Measurements from ENCODE around the gene ACTL7B.

Gene ACTL7B

DNA sequence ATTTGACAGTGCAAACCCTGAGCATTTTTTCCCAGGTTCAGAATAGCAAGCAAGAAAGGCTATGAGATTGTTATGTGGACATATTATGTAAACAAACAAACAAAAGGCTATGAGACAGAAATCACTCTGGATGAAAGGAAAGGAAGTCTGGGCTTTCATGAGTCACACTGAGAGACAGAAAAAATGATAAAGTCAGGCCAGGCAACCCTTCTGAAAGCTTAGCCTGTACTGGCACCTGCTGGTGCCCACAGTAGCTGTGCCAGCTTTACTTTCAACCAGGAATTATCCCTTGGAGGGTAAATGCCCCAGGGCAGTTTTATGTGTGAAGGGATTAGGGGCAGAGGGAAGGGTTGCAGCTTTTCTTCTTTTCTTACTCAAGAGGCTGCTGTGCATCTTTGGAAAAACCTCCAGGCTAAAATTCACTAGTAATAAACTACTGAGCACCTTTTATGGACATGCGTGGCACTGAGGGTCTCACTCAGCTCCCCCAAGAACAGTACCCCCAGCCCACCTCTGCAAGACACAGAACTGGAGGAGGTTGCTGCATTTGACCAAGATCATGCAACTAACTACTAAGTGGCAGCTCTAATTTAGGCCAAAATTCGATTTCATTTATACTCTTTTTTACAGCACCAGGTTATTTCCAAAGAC lies 41.7 kb downstream of the ACTL7B start:
- no peak overlapping the region for H3K27ac ChIP-seq (ENCODE audit: low read length)

DNA sequence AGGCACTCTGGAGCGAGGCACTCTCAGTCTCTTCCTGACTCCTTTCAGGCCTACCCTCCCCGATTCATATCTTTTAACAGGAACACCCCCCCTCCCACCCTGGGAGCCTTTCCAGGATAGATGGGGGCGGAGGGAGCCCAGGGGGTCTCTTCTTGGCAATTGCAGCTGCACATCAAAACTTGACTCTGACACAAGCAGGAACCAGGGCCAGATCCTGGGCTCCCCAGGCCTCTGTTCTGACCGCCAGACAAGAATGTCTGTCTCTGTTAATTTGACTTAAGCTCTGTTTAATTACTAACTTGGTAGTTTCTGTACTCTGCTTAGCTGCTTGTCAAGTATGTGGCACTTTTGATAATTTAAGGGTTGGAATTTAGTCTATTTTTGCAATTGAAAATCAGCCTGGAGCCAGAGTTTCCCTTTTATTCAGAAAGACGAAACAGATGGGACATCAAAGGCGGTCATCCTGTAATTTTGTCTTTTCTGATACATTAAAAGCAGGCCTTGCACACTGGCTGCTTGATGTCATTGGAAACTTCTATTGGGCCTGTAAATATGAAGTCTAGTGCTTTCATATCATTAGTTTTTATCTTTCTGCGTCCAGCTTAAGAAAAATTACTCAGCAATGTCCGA lies 43.3 kb downstream of the ACTL7B start:
- ATAC-seq (ENCODE audit: insufficient read depth, low read depth), result no peak
- Histone ChIP-seq H4K20me1 (ENCODE audit: insufficient read depth, low read length) (no peaks in the 10 kb centered on the region), H2AFZ (ENCODE audit: low read depth, low read length) (no peak overlapping the region), H3K9ac (ENCODE audit: low read depth, low read length) (no peak overlapping the region), H3K27me3 (ENCODE audit: insufficient read depth, low read length, poor library complexity) (no peaks in the 10 kb centered on the region), H3K4me3 (ENCODE audit: low read depth in 1 of 2, low read length in 2 of 2) (no peak overlapping the region), H3K27ac (ENCODE audit: low read length) (no peak overlapping the region), H3K4me2 (ENCODE audit: insufficient read depth, low read length) (no peak overlapping the region), H3K9me3 (ENCODE audit: insufficient read depth, low read length, severe bottlenecking) (no peaks in the 10 kb centered on the region), H3K36me3 (ENCODE audit: insufficient read depth, low read length) (no peaks in the 10 kb centered on the region), H3K79me2 (ENCODE audit: insufficient read depth, low read length) (no peaks in the 10 kb centered on the region), H3K4me1 (ENCODE audit: insufficient read depth, low read length) (no peaks in the 10 kb centered on the region)
- TF ChIP-seq, protein P1, sequence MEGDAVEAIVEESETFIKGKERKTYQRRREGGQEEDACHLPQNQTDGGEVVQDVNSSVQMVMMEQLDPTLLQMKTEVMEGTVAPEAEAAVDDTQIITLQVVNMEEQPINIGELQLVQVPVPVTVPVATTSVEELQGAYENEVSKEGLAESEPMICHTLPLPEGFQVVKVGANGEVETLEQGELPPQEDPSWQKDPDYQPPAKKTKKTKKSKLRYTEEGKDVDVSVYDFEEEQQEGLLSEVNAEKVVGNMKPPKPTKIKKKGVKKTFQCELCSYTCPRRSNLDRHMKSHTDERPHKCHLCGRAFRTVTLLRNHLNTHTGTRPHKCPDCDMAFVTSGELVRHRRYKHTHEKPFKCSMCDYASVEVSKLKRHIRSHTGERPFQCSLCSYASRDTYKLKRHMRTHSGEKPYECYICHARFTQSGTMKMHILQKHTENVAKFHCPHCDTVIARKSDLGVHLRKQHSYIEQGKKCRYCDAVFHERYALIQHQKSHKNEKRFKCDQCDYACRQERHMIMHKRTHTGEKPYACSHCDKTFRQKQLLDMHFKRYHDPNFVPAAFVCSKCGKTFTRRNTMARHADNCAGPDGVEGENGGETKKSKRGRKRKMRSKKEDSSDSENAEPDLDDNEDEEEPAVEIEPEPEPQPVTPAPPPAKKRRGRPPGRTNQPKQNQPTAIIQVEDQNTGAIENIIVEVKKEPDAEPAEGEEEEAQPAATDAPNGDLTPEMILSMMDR (IDR thresholded peaks at IDR 0.05; ENCODE audit: borderline replicate concordance, extremely low read depth, low read length, poor library complexity, severe bottlenecking), result no peak
- no peak for TF ChIP-seq EZH2 (IDR thresholded peaks at IDR 0.05; ENCODE audit: borderline replicate concordance, low read depth, low read length, severe bottlenecking)
- no peak for DNase-seq

More for the DNA sequence above, 41.7 kb downstream of the ACTL7B start:
- Histone ChIP-seq H3K27me3 (ENCODE audit: insufficient read depth, low read length, poor library complexity) (no peaks in the 10 kb centered on the region), H3K4me2 (ENCODE audit: insufficient read depth, low read length) (no peak overlapping the region), H3K9me3 (ENCODE audit: insufficient read depth, low read length, severe bottlenecking) (no peaks in the 10 kb centered on the region), H3K4me3 (ENCODE audit: low read depth in 1 of 2, low read length in 2 of 2) (no peak overlapping the region), H3K9ac (ENCODE audit: low read depth, low read length) (no peak overlapping the region), H3K36me3 (ENCODE audit: insufficient read depth, low read length) (no peaks in the 10 kb centered on the region), H2AFZ (ENCODE audit: low read depth, low read length) (no peak overlapping the region), H3K4me1 (ENCODE audit: insufficient read depth, low read length) (no peaks in the 10 kb centered on the region), H3K79me2 (ENCODE audit: insufficient read depth, low read length) (no peaks in the 10 kb centered on the region), H4K20me1 (ENCODE audit: insufficient read depth, low read length) (no peaks in the 10 kb centered on the region)
- ATAC-seq (ENCODE audit: insufficient read depth, low read depth), result no peak
- TF ChIP-seq EZH2 (IDR thresholded peaks at IDR 0.05; ENCODE audit: borderline replicate concordance, low read depth, low read length, severe bottlenecking), result no peak
- TF ChIP-seq, protein P1 (IDR thresholded peaks at IDR 0.05; ENCODE audit: borderline replicate concordance, extremely low read depth, low read length, poor library complexity, severe bottlenecking), result peak; percentile 21
- DNase-seq, result no peak

DNA sequence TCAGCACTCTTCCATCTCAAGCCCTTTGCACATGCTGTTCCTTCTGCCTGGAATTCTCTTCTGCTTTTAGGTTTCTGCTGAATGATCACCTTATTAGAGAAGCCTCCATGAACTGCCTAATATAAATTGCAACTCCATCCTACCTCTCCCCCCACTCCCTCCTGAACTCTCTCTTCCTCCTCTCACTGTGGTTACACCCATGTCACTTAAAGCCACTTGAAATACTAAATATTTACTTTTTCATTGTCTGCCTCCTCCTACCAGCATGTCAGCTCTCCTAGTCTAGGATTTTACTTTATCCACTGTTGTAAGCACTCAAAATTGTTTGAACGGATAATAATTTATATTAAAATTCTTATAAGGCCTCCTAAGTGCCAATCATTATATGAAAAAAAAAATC lies 43.8 kb downstream of the ACTL7B start:
- TF ChIP-seq, protein P1 (IDR thresholded peaks at IDR 0.05; ENCODE audit: borderline replicate concordance, extremely low read depth, low read length, poor library complexity, severe bottlenecking), result no peak
- TF ChIP-seq EZH2 (IDR thresholded peaks at IDR 0.05; ENCODE audit: borderline replicate concordance, low read depth, low read length, severe bottlenecking), result no peak
- no peaks in the 10 kb centered on the region for H3K4me1 ChIP-seq (ENCODE audit: insufficient read depth, low read length)
- DNase-seq, result no peak
- H3K36me3 ChIP-seq (ENCODE audit: insufficient read depth, low read length), result no peaks in the 10 kb centered on the region
- H3K27me3 ChIP-seq (ENCODE audit: insufficient read depth, low read length, poor library complexity), result no peaks in the 10 kb centered on the region
- no peaks in the 10 kb centered on the region for H3K79me2 ChIP-seq (ENCODE audit: insufficient read depth, low read length)
- H4K20me1 ChIP-seq (ENCODE audit: insufficient read depth, low read length), result no peaks in the 10 kb centered on the region
- H3K27ac ChIP-seq (ENCODE audit: low read length), result no peak overlapping the region
- no peaks in the 10 kb centered on the region for H3K9me3 ChIP-seq (ENCODE audit: insufficient read depth, low read length, severe bottlenecking)
- ATAC-seq (ENCODE audit: insufficient read depth, low read depth), result no peak
- H3K9ac ChIP-seq (ENCODE audit: low read depth, low read length), result no peak overlapping the region
- H3K4me3 ChIP-seq (ENCODE audit: low read depth in 1 of 2, low read length in 2 of 2), result no peak overlapping the region
- no peak overlapping the region for H3K4me2 ChIP-seq (ENCODE audit: insufficient read depth, low read length)
- H2AFZ ChIP-seq (ENCODE audit: low read depth, low read length), result no peak overlapping the region
